HepG2 (cell line): ENCODE measurements around the gene IGLL1. TPM values are rescaled to one million over a fixed set of nuclear protein-coding genes. Genes with fewer than 3 reads are reported as not detected.

Experiments used
- MATR3 ChIP-seq: sonication (generic); formaldehyde crosslinking; IDR thresholded peaks from 2 replicates; pipeline ENCODE4 v1.4.0; 2020; ENCODE audit warnings: missing genetic modification reagents
- MIER2 ChIP-seq: IDR thresholded peaks from 2 replicates; pipeline ENCODE4 v1.6.1; 2016; ENCODE audit warnings: missing biosample characterization, missing genetic modification reagents
- MIXL1 ChIP-seq: IDR thresholded peaks from 2 replicates; pipeline ENCODE4 v1.6.1; 2016
- SATB2 ChIP-seq: sonication (generic); formaldehyde crosslinking; IDR thresholded peaks from 2 replicates; pipeline ENCODE4 v1.5.0; 2020; ENCODE audit warnings: missing genetic modification reagents
- SMYD3 ChIP-seq: sonication (generic); formaldehyde crosslinking; IDR thresholded peaks from 2 replicates; pipeline ENCODE4 v1.8.1; 2023; ENCODE audit warnings: mild to moderate bottlenecking, missing genetic modification reagents
- SNAI1 ChIP-seq: sonication (generic); formaldehyde crosslinking; IDR thresholded peaks from 2 replicates; pipeline ENCODE4 v1.5.0; 2020; ENCODE audit warnings: mild to moderate bottlenecking, missing genetic modification reagents, borderline replicate concordance
- STAG1 ChIP-seq: sonication (generic); formaldehyde crosslinking; IDR thresholded peaks from 2 replicates; pipeline ENCODE4 v1.4.0; 2020; ENCODE audit warnings: missing genetic modification reagents
- TCF12 ChIP-seq, 2 experiments: fragments of 450-650 bp in 1 of 2; sonication (generic) in 1 of 2; formaldehyde crosslinking in 1 of 2; IDR thresholded peaks; 2 replicates each; pipeline versions ENCODE4 v1.6.1 to v1.8.0; 2017 to 2022; ENCODE audit warnings: antibody characterized with exemption in 1 of 2, mild to moderate bottlenecking in 1 of 2, missing genetic modification reagents in 1 of 2, moderate library complexity in 1 of 2
- ZBTB7A ChIP-seq: sonication (generic); formaldehyde crosslinking; IDR thresholded peaks from 2 replicates; pipeline ENCODE4 v1.8.0; 2022; ENCODE audit warnings: mild to moderate bottlenecking, missing genetic modification reagents
- ZNF792 ChIP-seq: IDR thresholded peaks from 2 replicates; pipeline ENCODE4 v1.6.1; 2016
- polyA plus RNA-seq, 8 experiments: library from polyadenylated mRNA; depleted of rRNA in 3 of 8; stranded (reverse) in 7 of 8; unstranded in 1 of 8; fragments of >200 nt; fragmentation: Illumina TruSeq in 4 of 8; extraction: Trizol in 4 of 8; gene quantifications; 2 replicates each; pipeline versions ENCODE4 v1.2.1 to v1.2.3, GENCODE V29; 2011 to 2016; ENCODE audit warnings: low read depth in 4 of 8, missing spikeins in 1 of 8, mixed read lengths in 1 of 8; ENCODE audit not compliant: insufficient read depth in 1 of 8
- total RNA-seq, 5 experiments: library from RNA; depleted of rRNA; stranded (reverse); fragments of >200 nt; fragmentation: Illumina TruSeq; extraction: Trizol; gene quantifications; 2 replicates each; pipeline ENCODE4 v1.2.3, GENCODE V29; 2016; ENCODE audit warnings: low read depth in 1 of 5
- TF ChIP-seq, protein P1 (sequence below): sonication (generic); formaldehyde crosslinking; IDR thresholded peaks from 2 replicates; pipeline ENCODE4 v1.5.1; 2020; ENCODE audit warnings: mild to moderate bottlenecking, missing genetic modification reagents, borderline replicate concordance
- TF ChIP-seq, protein P2 (sequence below): sonication (generic); formaldehyde crosslinking; conservative IDR thresholded peaks from 2 replicates; pipeline ENCODE4 v1.4.0; 2020; ENCODE audit warnings: missing genetic modification reagents
- TF ChIP-seq, protein P3 (sequence below): sonication (generic); formaldehyde crosslinking; IDR thresholded peaks from 2 replicates; pipeline ENCODE4 v1.5.1; 2020; ENCODE audit warnings: mild to moderate bottlenecking, missing genetic modification reagents
- TF ChIP-seq, protein P4 (sequence below): sonication (generic); formaldehyde crosslinking; IDR thresholded peaks from 2 replicates; pipeline ENCODE4 v1.5.1; 2020; ENCODE audit warnings: mild to moderate bottlenecking, missing genetic modification reagents, borderline replicate concordance
- TF ChIP-seq, protein P5 (sequence below): IDR thresholded peaks from 2 replicates; pipeline ENCODE4 v1.6.1; 2016; ENCODE audit warnings: low read depth, control low read depth

Gene IGLL1
- total and polyA plus RNA-seq, 2 of the 13 experiments (the other 11 are each of a cell fraction or from before 2014, with no cell fraction given) = not detected

DNA sequence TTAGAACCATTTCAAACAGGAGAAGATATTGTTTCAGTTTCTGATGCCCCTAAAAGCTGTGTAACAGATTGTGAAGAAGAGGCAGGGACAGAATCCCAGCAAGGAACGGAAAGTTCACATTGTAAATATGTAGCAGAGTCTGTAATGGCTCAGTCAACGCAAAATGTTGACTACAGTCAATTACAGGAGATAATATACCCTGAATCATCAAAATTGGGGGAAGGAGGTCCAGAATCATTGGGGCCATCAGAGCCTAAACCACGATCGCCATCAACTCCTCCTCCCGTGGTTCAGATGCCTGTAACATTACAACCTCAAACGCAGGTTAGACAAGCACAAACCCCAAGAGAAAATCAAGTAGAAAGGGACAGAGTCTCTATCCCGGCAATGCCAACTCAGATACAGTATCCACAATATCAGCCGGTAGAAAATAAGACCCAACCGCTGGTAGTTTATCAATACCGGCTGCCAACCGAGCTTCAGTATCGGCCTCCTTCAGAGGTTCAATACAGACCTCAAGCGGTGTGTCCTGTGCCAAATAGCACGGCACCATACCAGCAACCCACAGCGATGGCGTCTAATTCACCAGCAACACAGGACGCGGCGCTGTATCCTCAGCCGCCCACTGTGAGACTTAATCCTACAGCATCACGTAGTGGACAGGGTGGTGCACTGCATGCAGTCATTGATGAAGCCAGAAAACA lies 40.8 kb downstream of the IGLL1 start (continued):
- TF ChIP-seq, protein P1, sequence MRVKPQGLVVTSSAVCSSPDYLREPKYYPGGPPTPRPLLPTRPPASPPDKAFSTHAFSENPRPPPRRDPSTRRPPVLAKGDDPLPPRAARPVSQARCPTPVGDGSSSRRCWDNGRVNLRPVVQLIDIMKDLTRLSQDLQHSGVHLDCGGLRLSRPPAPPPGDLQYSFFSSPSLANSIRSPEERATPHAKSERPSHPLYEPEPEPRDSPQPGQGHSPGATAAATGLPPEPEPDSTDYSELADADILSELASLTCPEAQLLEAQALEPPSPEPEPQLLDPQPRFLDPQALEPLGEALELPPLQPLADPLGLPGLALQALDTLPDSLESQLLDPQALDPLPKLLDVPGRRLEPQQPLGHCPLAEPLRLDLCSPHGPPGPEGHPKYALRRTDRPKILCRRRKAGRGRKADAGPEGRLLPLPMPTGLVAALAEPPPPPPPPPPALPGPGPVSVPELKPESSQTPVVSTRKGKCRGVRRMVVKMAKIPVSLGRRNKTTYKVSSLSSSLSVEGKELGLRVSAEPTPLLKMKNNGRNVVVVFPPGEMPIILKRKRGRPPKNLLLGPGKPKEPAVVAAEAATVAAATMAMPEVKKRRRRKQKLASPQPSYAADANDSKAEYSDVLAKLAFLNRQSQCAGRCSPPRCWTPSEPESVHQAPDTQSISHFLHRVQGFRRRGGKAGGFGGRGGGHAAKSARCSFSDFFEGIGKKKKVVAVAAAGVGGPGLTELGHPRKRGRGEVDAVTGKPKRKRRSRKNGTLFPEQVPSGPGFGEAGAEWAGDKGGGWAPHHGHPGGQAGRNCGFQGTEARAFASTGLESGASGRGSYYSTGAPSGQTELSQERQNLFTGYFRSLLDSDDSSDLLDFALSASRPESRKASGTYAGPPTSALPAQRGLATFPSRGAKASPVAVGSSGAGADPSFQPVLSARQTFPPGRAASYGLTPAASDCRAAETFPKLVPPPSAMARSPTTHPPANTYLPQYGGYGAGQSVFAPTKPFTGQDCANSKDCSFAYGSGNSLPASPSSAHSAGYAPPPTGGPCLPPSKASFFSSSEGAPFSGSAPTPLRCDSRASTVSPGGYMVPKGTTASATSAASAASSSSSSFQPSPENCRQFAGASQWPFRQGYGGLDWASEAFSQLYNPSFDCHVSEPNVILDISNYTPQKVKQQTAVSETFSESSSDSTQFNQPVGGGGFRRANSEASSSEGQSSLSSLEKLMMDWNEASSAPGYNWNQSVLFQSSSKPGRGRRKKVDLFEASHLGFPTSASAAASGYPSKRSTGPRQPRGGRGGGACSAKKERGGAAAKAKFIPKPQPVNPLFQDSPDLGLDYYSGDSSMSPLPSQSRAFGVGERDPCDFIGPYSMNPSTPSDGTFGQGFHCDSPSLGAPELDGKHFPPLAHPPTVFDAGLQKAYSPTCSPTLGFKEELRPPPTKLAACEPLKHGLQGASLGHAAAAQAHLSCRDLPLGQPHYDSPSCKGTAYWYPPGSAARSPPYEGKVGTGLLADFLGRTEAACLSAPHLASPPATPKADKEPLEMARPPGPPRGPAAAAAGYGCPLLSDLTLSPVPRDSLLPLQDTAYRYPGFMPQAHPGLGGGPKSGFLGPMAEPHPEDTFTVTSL (CRISPR knock-in tag) = no peak
- TF ChIP-seq, protein P2, sequence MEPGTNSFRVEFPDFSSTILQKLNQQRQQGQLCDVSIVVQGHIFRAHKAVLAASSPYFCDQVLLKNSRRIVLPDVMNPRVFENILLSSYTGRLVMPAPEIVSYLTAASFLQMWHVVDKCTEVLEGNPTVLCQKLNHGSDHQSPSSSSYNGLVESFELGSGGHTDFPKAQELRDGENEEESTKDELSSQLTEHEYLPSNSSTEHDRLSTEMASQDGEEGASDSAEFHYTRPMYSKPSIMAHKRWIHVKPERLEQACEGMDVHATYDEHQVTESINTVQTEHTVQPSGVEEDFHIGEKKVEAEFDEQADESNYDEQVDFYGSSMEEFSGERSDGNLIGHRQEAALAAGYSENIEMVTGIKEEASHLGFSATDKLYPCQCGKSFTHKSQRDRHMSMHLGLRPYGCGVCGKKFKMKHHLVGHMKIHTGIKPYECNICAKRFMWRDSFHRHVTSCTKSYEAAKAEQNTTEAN (CRISPR knock-in tag) = no peak
- no peak for TF ChIP-seq SNAI1 (CRISPR knock-in tag)
- no peak for TF ChIP-seq MATR3
- TF ChIP-seq, protein P3, sequence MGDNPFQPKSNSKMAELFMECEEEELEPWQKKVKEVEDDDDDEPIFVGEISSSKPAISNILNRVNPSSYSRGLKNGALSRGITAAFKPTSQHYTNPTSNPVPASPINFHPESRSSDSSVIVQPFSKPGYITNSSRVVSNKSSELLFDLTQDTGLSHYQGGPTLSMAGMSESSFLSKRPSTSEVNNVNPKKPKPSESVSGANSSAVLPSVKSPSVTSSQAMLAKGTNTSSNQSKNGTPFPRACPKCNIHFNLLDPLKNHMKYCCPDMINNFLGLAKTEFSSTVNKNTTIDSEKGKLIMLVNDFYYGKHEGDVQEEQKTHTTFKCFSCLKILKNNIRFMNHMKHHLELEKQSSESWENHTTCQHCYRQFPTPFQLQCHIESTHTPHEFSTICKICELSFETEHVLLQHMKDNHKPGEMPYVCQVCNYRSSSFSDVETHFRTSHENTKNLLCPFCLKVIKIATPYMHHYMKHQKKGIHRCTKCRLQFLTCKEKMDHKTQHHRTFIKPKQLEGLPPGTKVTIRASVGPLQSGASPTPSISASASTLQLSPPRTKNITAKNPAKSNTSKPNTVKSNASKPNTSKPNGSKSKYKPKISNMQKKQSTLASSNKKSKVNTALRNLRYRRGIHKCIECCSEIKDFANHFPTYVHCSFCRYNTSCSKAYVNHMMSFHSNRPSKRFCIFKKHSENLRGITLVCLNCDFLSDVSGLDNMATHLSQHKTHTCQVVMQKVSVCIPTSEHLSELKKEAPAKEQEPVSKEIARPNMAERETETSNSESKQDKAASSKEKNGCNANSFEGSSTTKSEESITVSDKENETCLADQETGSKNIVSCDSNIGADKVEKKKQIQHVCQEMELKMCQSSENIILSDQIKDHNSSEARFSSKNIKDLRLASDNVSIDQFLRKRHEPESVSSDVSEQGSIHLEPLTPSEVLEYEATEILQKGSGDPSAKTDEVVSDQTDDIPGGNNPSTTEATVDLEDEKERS = no peak
- TF ChIP-seq SATB2 = no peak
- peak; percentile 89 for TF ChIP-seq MIER2 (CRISPR knock-in tag)
- TF ChIP-seq, protein P4, sequence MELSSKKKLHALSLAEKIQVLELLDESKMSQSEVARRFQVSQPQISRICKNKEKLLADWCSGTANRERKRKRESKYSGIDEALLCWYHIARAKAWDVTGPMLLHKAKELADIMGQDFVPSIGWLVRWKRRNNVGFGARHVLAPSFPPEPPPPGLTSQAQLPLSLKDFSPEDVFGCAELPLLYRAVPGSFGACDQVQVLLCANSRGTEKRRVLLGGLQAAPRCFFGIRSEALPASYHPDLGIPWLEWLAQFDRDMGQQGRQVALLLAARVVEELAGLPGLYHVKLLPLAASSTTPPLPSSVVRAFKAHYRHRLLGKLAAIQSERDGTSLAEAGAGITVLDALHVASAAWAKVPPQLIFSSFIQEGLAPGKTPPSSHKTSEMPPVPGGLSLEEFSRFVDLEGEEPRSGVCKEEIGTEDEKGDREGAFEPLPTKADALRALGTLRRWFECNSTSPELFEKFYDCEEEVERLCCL (CRISPR knock-in tag) = no peak
- TF ChIP-seq MIXL1 (CRISPR knock-in tag) = peak; percentile 83
- peak; percentile 99 for TF ChIP-seq STAG1
- no peak for TF ChIP-seq TCF12 (IDR thresholded peaks at IDR 0.05)
- no peak for TF ChIP-seq TCF12 (CRISPR knock-in tag; IDR thresholded peaks at IDR 0.05)
- no peak for TF ChIP-seq ZBTB7A (CRISPR knock-in tag)
- TF ChIP-seq, protein P5, sequence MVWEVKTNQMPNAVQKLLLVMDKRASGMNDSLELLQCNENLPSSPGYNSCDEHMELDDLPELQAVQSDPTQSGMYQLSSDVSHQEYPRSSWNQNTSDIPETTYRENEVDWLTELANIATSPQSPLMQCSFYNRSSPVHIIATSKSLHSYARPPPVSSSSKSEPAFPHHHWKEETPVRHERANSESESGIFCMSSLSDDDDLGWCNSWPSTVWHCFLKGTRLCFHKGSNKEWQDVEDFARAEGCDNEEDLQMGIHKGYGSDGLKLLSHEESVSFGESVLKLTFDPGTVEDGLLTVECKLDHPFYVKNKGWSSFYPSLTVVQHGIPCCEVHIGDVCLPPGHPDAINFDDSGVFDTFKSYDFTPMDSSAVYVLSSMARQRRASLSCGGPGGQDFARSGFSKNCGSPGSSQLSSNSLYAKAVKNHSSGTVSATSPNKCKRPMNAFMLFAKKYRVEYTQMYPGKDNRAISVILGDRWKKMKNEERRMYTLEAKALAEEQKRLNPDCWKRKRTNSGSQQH (CRISPR knock-in tag) = peak; percentile 66; the same call in 1 of the 2 replicates
- TF ChIP-seq SMYD3 (CRISPR knock-in tag) = no peak
- peak; percentile 55; the same call in 1 of the 2 replicates for TF ChIP-seq ZNF792
